SK-N-SH (cell line): ENCODE measurements around the gene GEMIN8.

Experiments used
- USF2 ChIP-seq: fragments of 150-350 bp; IDR thresholded peaks from 2 replicates; pipeline ENCODE4 v1.6.1; 2017; ENCODE audit warnings: antibody characterized with exemption, low read length, low read depth, borderline replicate concordance
- TF ChIP-seq, protein P1 (sequence below): fragments of 200-600 bp; sonication (generic); IDR thresholded peaks from 2 replicates; pipeline ENCODE4 v1.6.1; 2017; ENCODE audit warnings: antibody characterized with exemption, mild to moderate bottlenecking, moderate library complexity

DNA sequence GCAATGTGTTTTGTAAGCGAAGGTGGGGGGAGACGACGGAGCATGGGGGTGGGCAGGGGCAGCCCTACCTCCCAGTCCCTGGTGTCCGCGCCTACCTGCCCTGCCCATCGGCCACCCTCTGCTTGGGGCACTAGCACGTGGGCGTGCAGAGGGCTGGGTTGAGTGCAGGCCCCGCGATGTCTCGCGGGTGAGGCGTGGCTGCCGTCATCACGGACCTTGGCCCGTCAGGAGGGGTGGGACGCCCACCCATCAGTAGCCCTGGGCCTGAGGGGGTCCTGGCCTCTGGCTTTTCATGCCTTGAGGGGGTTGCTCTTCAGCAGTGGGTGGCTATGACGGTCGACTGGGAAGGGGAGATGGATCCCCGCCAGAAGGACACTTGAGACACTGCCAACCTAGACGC is 36.1 kb upstream of the GEMIN8 start:
- TF ChIP-seq, protein P1, sequence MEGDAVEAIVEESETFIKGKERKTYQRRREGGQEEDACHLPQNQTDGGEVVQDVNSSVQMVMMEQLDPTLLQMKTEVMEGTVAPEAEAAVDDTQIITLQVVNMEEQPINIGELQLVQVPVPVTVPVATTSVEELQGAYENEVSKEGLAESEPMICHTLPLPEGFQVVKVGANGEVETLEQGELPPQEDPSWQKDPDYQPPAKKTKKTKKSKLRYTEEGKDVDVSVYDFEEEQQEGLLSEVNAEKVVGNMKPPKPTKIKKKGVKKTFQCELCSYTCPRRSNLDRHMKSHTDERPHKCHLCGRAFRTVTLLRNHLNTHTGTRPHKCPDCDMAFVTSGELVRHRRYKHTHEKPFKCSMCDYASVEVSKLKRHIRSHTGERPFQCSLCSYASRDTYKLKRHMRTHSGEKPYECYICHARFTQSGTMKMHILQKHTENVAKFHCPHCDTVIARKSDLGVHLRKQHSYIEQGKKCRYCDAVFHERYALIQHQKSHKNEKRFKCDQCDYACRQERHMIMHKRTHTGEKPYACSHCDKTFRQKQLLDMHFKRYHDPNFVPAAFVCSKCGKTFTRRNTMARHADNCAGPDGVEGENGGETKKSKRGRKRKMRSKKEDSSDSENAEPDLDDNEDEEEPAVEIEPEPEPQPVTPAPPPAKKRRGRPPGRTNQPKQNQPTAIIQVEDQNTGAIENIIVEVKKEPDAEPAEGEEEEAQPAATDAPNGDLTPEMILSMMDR: no peak
- TF ChIP-seq USF2: no peak
